GM12873 (cell line): Measurements from ENCODE around the gene RFX1.

Experiments used
- CTCF ChIP-seq: IDR thresholded peaks from 2 replicates; pipeline ENCODE4 v1.5.1; 2012; ENCODE audit warnings: low read depth, mild to moderate bottlenecking, moderate library complexity, low read length, control low read depth; ENCODE audit not compliant: insufficient read depth; ENCODE audit errors: missing control alignments

The RFX1 gene

GRCh38 chr19:13983213-13983889, 22.8 kb downstream of the RFX1 start:
- TF ChIP-seq CTCF, result no peak

GRCh38 chr19:13982773-13983172, 23.3 kb downstream of the RFX1 start:
- no peak for TF ChIP-seq CTCF

GRCh38 chr19:13981988-13982501, 24.1 kb downstream of the RFX1 start:
- no peak for TF ChIP-seq CTCF

GRCh38 chr19:13981467-13981866, 24.7 kb downstream of the RFX1 start:
- TF ChIP-seq CTCF, result no peak

GRCh38 chr19:13981021-13981420, 25.1 kb downstream of the RFX1 start:
- no peak for TF ChIP-seq CTCF

- no peak for TF ChIP-seq CTCF
These were observed 25.8 kb downstream of the RFX1 start for GRCh38 chr19:13980340-13980739.

- no peak for TF ChIP-seq CTCF
These were observed 26.4 kb downstream of the RFX1 start for GRCh38 chr19:13979686-13980085.
